HG03342 (cell line): ENCODE measurements around the gene VENTX.
"Not testable (repeated sequence)": the region's sequence is repeated elsewhere in the genome, so short reads cannot be mapped to it uniquely, and the experiment has no call there.

ENCODE experiments used
- ATAC-seq: cut with Tn5 transposase; IDR thresholded peaks from one replicate; pipeline ENCODE4 v1.9.1; 2021; ENCODE audit warnings: mild to moderate bottlenecking, moderate library complexity; ENCODE audit not compliant: unreplicated experiment

Gene VENTX

DNA sequence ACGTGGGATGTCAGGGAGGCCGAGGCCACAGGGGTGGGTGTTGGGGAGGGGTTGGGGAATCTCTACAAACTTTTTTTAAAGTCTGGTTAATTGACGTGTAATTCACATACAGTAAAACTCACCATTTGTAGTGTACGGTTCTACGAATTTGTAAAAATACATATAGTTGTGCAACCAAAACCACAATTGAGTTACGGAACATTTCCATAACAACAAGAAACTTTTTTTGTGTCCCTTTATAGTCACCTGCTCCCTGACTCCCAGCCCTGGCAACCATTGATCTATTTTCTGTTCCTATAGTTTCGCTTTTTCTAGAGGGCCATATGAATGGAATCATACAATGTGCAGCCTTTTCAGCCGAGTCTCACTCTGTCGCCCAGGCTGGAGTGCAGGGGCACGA lies 2.9 kb upstream of the VENTX start:
- not testable (repeated sequence) for ATAC-seq

- ATAC-seq = no peak
Measured at GRCh38 chr10:133235265-133235855, 2.3 kb upstream of the VENTX start.

DNA sequence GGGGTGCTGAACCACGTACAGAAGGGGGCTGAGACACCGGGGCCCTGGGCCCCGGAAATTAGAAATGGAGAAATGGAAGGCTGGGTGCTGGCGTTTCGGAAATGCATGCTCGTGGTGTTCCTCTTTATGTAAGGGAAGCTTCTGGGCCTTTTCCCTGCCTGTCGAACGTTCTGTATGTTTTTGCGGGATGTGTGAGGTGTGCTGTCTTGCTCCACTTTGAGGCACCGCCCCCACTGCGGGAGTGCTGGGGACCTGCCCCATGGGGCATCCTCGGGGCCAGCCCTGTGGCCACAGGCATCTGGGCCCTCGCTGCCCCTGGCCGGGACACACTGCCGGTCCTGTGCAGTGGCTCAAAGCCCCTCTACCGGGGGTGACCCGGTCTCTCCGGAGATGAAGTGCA lies 1.7 kb upstream of the VENTX start:
- ATAC-seq = no peak

GRCh38 chr10:133236401-133237240 lies 1.0 kb upstream of the VENTX start:
- ATAC-seq = no peak

- ATAC-seq = no peak
Measured at GRCh38 chr10:133237241-133237587, 441 bp upstream of the VENTX start.

DNA sequence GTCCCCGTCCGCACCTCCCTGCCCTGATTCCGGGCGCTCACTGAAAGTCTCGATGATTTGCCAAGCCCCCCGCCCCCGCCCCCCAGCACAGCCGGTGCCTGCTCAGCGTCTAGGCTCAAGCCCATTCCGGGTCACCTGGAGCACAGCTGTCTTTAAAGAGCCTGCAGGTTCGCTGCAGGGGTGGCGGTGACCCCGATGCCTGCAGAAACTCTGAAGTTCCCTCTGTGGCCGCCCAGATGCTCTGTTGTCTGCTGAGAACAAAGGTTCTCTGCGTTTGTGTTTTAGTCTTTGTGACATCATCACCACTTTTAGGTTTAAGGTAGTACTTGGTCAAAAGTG lies 780 bp downstream of the VENTX start:
- ATAC-seq = no peak

DNA sequence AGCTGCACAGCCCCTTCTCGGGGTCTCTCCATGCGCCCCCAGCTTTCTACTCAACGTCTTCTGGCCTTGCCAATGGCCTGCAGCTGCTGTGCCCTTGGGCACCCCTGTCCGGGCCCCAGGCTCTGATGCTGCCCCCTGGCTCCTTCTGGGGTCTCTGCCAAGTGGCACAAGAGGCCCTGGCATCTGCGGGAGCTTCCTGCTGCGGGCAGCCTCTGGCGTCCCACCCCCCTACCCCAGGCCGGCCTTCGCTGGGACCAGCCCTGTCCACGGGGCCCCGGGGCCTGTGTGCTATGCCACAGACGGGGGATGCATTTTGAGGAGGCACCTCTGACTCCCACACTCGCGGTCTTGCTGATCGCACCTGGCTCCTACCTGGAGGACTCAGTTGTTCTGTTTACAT lies 2.3 kb downstream of the VENTX start:
- ATAC-seq = no peak

- no peak for ATAC-seq
Measured at GRCh38 chr10:133241501-133242205, 4.0 kb downstream of the VENTX start.

DNA sequence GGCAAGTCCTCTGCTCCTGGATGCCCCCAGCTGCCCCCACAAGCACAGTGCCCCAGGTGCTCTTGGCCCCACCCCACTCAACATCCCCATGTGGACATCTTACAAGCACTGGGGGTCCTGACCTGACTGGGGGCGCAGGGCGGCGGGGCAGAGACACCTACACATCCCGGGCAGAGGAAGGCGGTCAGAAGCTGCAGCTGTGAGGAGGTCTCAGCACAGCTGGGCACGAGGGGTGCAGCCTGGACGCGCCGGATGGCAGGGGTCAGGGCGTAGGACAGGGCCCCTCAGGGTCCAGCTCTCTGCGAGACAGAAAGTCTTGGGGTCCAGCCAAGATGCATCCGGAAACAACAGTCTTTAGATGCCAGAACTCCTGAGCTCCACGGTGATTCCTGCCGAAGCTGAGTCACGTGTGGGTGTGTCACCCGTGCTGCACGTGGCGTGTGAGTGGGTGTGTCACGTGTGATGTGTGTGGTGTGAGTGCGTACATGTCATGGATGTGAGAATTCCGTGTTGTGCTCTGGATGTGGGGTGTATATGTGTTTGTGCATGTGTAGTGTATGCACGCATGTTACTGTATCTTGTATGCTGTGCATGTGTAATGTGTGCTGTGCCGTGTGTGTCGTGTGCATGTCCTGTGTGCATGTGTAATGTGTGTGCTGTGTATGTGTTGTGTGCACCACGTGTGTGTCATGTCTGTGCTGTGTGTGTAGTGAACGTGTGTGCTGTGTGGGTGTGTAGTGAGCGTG lies 5.1 kb downstream of the VENTX start:
- no peak for ATAC-seq

DNA sequence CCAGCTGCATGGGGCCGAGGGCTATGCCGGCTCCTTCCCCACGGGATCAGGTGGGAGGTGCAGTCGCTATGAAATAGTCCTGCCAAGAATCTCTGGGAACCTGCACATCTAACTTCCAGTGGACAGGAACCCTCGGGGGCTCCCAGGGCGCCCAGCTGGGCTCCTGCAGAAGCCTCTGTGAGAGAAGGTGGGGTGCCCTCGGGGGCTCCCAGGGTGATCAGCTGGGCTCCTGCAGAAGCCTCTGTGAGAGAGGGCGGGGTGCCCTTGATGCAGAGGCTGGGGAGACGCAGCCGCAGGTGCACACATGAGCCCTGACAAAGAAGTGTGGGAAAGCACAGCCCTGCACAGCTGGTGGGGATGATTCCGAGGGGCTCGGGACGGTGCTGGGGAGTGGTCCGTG lies 5.9 kb downstream of the VENTX start:
- no peak for ATAC-seq

- no peak for ATAC-seq
Measured at GRCh38 chr10:133245439-133246235, 8.0 kb downstream of the VENTX start.

DNA sequence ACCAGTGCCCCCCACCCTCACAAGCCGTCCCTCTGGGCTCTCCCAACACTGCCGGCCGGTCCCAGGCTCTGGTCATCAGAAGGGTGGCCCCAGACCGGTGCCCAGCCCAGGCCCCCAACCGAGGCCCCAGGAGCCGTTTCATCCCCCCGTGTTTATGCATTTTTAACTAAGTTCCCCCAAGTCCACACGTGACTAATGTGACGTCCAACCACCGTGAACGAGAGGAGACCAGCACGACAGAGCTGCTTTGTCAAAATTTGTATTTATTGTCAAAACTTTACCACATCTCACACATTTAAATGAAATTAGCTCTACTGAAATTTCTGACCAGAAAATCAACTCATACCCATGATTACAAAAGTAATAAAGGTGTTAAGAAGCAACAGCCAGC lies 8.6 kb downstream of the VENTX start:
- no peak for ATAC-seq

DNA sequence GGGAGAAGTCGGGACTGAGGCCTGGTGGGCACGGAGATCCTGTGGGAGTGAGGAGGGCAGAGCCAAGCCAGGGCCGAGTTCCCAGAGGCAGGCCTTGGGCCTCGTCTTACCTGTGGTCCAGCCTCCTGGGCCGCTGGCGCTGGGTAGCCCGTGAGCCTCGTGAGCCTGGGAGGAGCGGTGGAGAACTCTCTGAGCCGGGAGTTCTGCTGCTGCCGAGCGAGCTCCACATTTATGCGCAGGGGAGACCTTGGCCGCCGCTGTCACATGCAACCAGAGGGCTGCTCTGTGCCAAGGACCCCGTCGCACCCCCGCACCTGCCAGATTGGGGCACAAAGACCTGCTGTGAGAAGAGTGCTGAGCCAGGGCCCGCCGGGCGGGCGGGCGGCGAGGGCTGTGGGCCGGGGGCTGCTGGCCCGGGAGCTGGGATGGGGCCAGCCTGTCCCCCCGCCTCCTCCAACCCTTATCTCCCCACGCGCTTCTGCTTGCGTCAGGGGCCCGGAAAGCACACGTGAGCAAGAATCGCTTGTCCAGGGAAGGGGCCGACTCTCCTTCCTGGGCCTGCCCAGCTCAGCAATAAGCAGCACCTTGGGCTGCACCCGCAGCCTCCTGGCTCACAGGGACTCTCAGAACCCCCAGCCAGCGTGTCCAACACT lies 10.2 kb downstream of the VENTX start:
- ATAC-seq = no peak

GRCh38 chr10:133248334-133248715 lies 10.7 kb downstream of the VENTX start:
- no peak for ATAC-seq

DNA sequence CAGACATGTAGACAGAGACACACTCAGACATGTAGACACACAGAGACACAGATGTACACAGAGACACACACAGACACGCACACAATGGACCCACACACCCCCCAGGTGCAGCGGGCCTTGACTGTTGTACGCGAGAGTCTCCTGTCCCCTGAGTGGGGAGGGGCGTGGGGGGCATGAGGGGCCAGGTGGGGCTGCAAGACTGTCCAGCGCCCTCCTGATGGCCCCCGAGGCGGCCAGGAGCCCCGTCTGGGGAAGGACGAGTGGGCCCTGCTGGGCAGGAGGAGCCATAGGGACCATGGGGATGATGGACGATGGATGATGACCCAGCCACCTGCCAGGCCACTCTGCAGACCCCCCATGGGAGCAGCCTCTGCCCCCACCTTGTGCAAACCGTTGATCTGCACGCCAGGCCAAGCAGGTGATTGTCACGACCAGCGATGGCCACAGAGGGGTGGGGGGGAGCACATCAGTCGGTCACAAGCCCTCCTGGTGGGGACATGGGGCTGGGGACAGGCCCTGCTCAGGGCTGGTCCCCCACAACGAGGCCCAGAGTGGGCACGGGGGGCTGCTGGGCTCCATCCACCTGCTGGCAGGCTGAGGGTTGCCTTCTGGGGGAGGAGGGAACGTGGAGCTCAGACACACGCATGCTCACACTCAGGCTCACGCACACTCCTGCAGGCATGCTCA lies 11.6 kb downstream of the VENTX start:
- no peak for ATAC-seq

GRCh38 chr10:133249975-133250754 lies 12.5 kb downstream of the VENTX start:
- no peak for ATAC-seq

DNA sequence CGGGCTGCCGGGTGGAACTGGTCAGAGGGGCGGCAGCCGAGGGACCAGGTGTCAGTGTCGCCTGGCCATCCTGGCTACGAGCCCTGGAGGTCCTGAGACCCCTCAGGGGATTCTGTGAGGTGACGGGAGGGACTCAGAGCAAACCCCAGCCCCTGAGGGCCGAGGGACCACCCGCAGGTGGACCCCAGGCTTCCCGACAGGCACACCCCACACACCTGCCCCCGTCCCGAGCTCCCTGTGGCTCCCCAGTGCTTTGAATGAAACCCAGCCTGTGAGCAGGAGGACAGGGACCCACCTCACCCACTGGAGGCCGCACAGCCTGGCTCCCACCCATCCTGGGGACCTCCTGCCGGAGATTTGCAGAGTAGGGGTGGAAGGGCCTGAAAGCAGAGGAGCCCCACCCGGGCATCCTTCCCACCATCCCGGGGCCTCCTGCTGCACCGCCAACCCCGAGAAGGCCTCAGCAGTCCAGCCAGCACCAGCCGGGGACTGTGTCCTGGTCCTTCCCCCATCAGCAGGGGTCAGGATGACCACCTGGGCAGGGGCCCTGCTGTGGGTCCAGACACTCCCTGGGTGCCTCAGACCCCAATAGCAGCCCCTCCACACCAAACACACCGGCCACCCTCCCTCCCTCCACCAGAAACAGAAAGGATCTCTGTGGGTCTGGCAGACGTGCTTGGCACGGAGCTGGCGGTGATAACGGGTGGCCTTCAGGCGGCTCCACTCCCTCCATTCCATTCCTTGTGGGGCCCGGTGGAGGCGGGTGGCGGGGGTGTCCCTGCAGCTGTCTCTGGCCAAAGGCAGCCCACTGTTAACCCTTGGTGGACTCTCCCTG lies 13.9 kb downstream of the VENTX start:
- no peak for ATAC-seq

DNA sequence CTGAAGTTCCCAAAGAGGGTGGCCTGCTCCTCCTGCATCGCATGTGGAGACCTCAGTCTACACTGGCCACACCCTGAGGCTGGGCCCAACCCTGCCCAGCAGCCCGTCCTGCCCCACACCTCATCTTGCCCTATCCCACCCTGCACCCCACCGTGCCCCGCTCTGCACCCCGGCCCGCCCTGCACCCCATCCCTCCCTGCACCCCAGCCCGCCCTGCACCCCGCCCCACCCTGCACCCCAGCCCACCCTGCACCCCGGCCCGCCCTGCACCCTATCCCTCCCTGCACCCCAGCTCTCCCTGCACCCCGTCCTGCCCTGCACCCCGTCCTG lies 14.5 kb downstream of the VENTX start:
- ATAC-seq = no peak
